Measurements from ENCODE around the gene ITIH5. TPM values are rescaled to one million over a fixed set of nuclear protein-coding genes. Genes with fewer than 3 reads are reported as not detected.

The ITIH5 gene
- total RNA-seq, 6 experiments from 2014 or later, result 0.20 to 0.62 (median 0.48) TPM

DNA sequence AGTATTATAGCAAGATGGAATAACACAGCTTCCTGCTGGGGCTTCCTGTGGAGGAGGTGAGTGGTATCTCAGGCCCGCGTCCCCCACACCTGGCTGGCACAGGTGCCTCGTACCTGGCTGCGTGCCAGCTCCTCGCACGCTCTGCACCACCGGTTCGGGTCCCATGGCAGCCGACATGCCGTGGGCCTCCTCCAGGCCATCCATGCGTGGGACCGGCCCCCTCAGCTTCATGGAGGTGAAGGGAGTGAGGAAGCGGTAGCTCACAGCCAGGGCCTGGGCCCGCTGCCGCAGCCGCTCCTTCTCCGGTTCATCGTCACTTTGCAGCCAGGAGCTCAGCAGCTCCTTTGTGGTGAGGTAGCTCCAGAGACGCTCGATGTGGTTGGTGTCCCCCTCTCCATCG is 90.4 kb downstream of the ITIH5 start:
- WGBS (ENCODE audit: insufficient coverage, low coverage, low lambda C conversion rate, missing lambda C conversion rate), result 80% methylated on average over 1 of the region's 21 CpGs
- Histone ChIP-seq H3K36me3 (no peaks in the 10 kb centered on the region), H3K4me1 (no peaks in the 10 kb centered on the region), H3K27me3 (no peaks in the 10 kb centered on the region), H3K27ac (no peak overlapping the region), H3K4me3 (no peak overlapping the region), H3K9me3 (no peaks in the 10 kb centered on the region)
- no peak for ATAC-seq
- intact Hi-C loops (cut with DNase I), result no loop called here
- TF ChIP-seq POLR2A (IDR thresholded peaks at IDR 0.05), result no peak
- TF ChIP-seq CTCF (IDR thresholded peaks at IDR 0.05), result no peak
- no peak for DNase-seq

DNA sequence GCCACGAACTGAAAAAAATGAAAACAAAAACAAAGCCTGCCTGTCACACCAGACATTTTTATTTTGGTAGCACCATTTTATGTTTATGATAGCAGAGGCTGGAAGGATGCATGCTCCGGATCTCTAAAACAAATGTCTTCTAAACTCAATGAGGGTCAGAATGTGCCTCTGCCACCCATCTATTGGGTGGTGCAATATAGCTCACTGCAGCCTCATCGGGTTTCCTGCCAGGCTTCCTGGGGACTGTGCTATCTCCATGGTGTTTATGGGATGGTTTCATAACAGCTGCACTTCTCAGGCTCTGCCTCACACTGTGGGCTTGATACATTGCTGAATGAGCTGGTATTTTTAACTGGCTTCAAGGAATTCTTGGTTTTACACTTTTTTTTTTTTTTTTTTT is 94.4 kb downstream of the ITIH5 start:
- Histone ChIP-seq H3K36me3 (no peaks in the 10 kb centered on the region), H3K4me1 (no peaks in the 10 kb centered on the region), H3K27ac (no peak overlapping the region), H3K27me3 (no peaks in the 10 kb centered on the region), H3K9me3 (no peaks in the 10 kb centered on the region), H3K4me3 (no peak overlapping the region)
- intact Hi-C loops (cut with DNase I), result no loop called here
- DNase-seq (no peak), ATAC-seq (peak in 1 of 4 donors; percentile 37)
- 27% methylated on average over 1 of the region's 3 CpGs for WGBS (ENCODE audit: insufficient coverage, low coverage, low lambda C conversion rate, missing lambda C conversion rate)
- TF ChIP-seq CTCF (IDR thresholded peaks at IDR 0.05) (no peak), POLR2A (IDR thresholded peaks at IDR 0.05) (no peak)

- TF ChIP-seq POLR2A (IDR thresholded peaks at IDR 0.05), result no peak
- TF ChIP-seq CTCF (IDR thresholded peaks at IDR 0.05), result no peak
- 68% methylated on average over 3 of the region's 4 CpGs for WGBS (ENCODE audit: insufficient coverage, low coverage, low lambda C conversion rate, missing lambda C conversion rate)
- Histone ChIP-seq H3K4me3 (no peak overlapping the region), H3K36me3 (no peaks in the 10 kb centered on the region), H3K9me3 (no peaks in the 10 kb centered on the region), H3K27me3 (no peaks in the 10 kb centered on the region), H3K27ac (no peak overlapping the region), H3K4me1 (no peaks in the 10 kb centered on the region)
- DNase-seq (no peak), ATAC-seq (no peak)
- intact Hi-C loops (cut with DNase I), result no loop called here
These were observed 94.8 kb downstream of the ITIH5 start for GRCh38 chr10:7571981-7572380.

DNA sequence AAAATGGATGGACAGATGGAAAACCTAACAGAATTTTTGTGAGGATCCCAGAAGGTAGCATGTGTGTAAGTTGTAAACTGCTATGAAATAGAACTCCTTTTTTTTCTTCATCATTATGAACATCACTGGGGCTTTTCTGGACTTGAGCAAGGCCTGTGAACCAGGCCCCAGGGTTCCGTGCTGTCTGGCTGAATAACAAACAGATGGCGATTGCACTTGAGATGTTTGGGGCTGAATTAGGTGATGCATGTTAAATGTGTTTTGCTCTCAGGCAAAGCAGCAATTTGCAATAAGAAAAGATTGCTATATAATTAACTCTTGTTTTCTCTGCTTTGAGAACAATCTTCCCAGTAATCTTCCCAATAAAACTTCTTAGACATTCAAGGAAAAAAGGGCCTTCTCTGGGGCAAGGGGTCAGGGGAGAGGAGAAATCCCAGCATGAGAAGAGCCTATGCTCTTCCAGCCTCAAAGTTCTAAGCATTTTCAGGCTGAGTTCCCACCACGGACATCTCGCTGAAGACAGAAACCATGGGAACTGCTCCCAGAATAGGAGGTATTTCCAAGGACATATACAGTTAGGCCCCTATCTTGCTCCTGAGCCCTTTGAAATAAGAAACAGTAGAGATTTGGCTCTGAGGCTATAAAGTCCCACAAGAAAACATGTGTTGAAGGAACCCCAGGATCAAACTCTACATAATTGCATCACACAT is 98.7 kb downstream of the ITIH5 start:
- ATAC-seq, result no peak
- intact Hi-C loops (cut with DNase I), result no loop called here

More for the DNA sequence above, 98.7 kb downstream of the ITIH5 start:
- WGBS (ENCODE audit: insufficient coverage, low coverage, low lambda C conversion rate, missing lambda C conversion rate), result 90% methylated on average over 4 of the region's 4 CpGs
- no peak for DNase-seq
- Histone ChIP-seq H3K4me3 (no peak overlapping the region), H3K9me3 (no peaks in the 10 kb centered on the region), H3K27ac (no peak overlapping the region), H3K36me3 (no peaks in the 10 kb centered on the region), H3K4me1 (no peaks in the 10 kb centered on the region), H3K27me3 (no peaks in the 10 kb centered on the region)
- no peak for TF ChIP-seq POLR2A (IDR thresholded peaks at IDR 0.05)
- TF ChIP-seq CTCF (IDR thresholded peaks at IDR 0.05), result no peak
